B cell (primary cell): ENCODE measurements around the gene C7orf25. TPM values are rescaled to one million over a fixed set of nuclear protein-coding genes. Genes with fewer than 3 reads are reported as not detected.

Source experiments
- ATAC-seq: fragments of 200-7000 bp; cut with Tn5 transposase; one replicate; pipeline ENCODE4 v1.10.0; 2021; ENCODE audit warnings: low read depth, mild to moderate bottlenecking, moderate number of reproducible peaks, moderate library complexity
- CTCF ChIA-PET: fragments of 350-600 bp; sonication (Branson Sonifier 250); formaldehyde crosslinking; loops from one replicate; lab custom pipeline; 2021; ENCODE audit warnings: antibody characterized with exemption, inconsistent platforms; lab: Charles Lee
- POLR2A ChIA-PET: fragments of 350-600 bp; sonication (Branson Sonifier 250); formaldehyde crosslinking; loops from one replicate; lab custom pipeline; 2021; ENCODE audit warnings: antibody characterized with exemption; lab: Charles Lee
- DNase-seq: peaks from one replicate; pipeline ENCODE4 v3.0.0; 2013
- H2AFZ ChIP-seq: 2 replicates; pipeline ENCODE4 v1.6.1; 2012; ENCODE audit warnings: mild to moderate bottlenecking, low read depth, low read length; ENCODE audit not compliant: insufficient read depth, poor library complexity, severe bottlenecking
- H3K27ac ChIP-seq, 2 donors: 1 replicate in 1 of 2; 2 replicates in 1 of 2; pipeline ENCODE4 v1.5.1; 2012 to 2013; ENCODE audit warnings: low read length in 2 of 2, mild to moderate bottlenecking in 2 of 2, moderate library complexity in 1 of 2
- H3K27me3 ChIP-seq, 4 experiments: fragments of 200-600 bp in 1 of 4; sonication (generic) in 1 of 4; replicated peaks in 1 of 4; 1 replicate in 2 of 4; 2 replicates in 2 of 4; pipeline versions ENCODE4 v1.6.1 to v1.7.0; 2013 to 2016; ENCODE audit warnings: low read length in 3 of 4, mild to moderate bottlenecking in 2 of 4, mixed read lengths in 1 of 4, moderate library complexity in 1 of 4; ENCODE audit not compliant: insufficient read depth in 4 of 4, control insufficient read depth in 3 of 4; ENCODE audit errors: control extremely low read depth in 1 of 4
- H3K36me3 ChIP-seq, 2 experiments: replicated peaks in 1 of 2; 1 replicate in 1 of 2; 2 replicates in 1 of 2; pipeline versions ENCODE4 v1.6.1 to v1.7.1; 2013; ENCODE audit warnings: low read length in 1 of 2; ENCODE audit not compliant: insufficient read depth in 2 of 2, control insufficient read depth in 1 of 2; ENCODE audit errors: control extremely low read depth in 1 of 2, extremely low read depth in 1 of 2
- H3K4me1 ChIP-seq, 2 donors: fragments of 200-600 bp in 1 of 2; sonication (generic) in 1 of 2; 1 replicate in 1 of 2; 2 replicates in 1 of 2; pipeline versions ENCODE4 v1.5.1 to v1.6.1; 2013 to 2017; ENCODE audit warnings: low read length in 2 of 2; ENCODE audit not compliant: control insufficient read depth in 2 of 2, insufficient read depth in 2 of 2
- H3K4me2 ChIP-seq: replicated peaks from 2 replicates; pipeline ENCODE3; 2012; ENCODE audit warnings: mild to moderate bottlenecking, low read depth, low read length; ENCODE audit not compliant: poor library complexity, severe bottlenecking
- H3K4me3 ChIP-seq, 5 experiments: fragments of 200-600 bp in 1 of 5; sonication (generic) in 1 of 5; 1 replicate in 3 of 5; 2 replicates in 2 of 5; pipeline versions ENCODE4 v1.5.1 to v1.7.0; 2011 to 2016; ENCODE audit warnings: low read length in 4 of 5, mild to moderate bottlenecking in 4 of 5, low read depth in 2 of 5, control low read depth in 1 of 5, moderate library complexity in 1 of 5; ENCODE audit not compliant: insufficient read depth in 1 of 5; ENCODE audit errors: control extremely low read depth in 1 of 5, extremely low read depth in 1 of 5
- H3K79me2 ChIP-seq: fragments of 200-600 bp; sonication (generic); one replicate; pipeline ENCODE4 v1.6.0; 2016; ENCODE audit warnings: low read length; ENCODE audit not compliant: control insufficient read depth, insufficient read depth
- H3K9ac ChIP-seq: fragments of 200-600 bp; sonication (generic); 2 replicates; pipeline ENCODE4 v1.6.1; 2017; ENCODE audit warnings: mild to moderate bottlenecking, low read length, moderate library complexity
- H3K9me3 ChIP-seq, 3 donors: one replicate each; pipeline versions ENCODE4 v1.6.1 to v1.7.1; 2013; ENCODE audit warnings: low read length in 2 of 3; ENCODE audit not compliant: control insufficient read depth in 2 of 3, insufficient read depth in 1 of 3; ENCODE audit errors: control extremely low read depth in 1 of 3
- H4K20me1 ChIP-seq: 2 replicates; pipeline ENCODE4 v1.6.0; 2012; ENCODE audit warnings: mild to moderate bottlenecking, low read length; ENCODE audit not compliant: insufficient read depth, control insufficient read depth, poor library complexity, severe bottlenecking
- H3K27ac Mint-ChIP-seq: one replicate; pipeline ENCODE4 v1.8.0; 2021; ENCODE audit warnings: mixed read lengths
- H3K27me3 Mint-ChIP-seq: one replicate; pipeline ENCODE4 v1.8.0; 2021; ENCODE audit warnings: mixed read lengths
- H3K4me1 Mint-ChIP-seq: one replicate; pipeline ENCODE4 v1.8.0; 2021; ENCODE audit warnings: mixed read lengths
- H3K4me3 Mint-ChIP-seq: one replicate; pipeline ENCODE4 v1.8.0; 2021; ENCODE audit warnings: mixed read lengths
- H3K9me3 Mint-ChIP-seq: one replicate; pipeline ENCODE4 v1.8.0; 2022; ENCODE audit warnings: mixed read lengths; ENCODE audit not compliant: insufficient read depth
- EZH2 ChIP-seq: IDR thresholded peaks from 2 replicates; pipeline ENCODE4 v1.6.1; 2012; ENCODE audit warnings: borderline replicate concordance, low read depth, mild to moderate bottlenecking, moderate library complexity, low read length; ENCODE audit not compliant: insufficient read depth, poor library complexity, severe bottlenecking
- WGBS: methylation state at CpG from one replicate; pipeline ENCODE4 v1.1.5; 2013; ENCODE audit warnings: missing lambda C conversion rate; ENCODE audit not compliant: insufficient coverage; 5-methylcytosine and 5-hydroxymethylcytosine counted together
- intact Hi-C: fragments of 100-400 bp; cut with micrococcal nuclease; formaldehyde crosslinking; loops from one replicate; pipeline ENCODE4 v1.10.0; 2022
- polyA plus RNA-seq: library from polyadenylated mRNA; depleted of rRNA; stranded (reverse); fragments of >200 nt; gene quantifications from 2 replicates; pipeline ENCODE4 v1.2.3, GENCODE V29; 2012
- total RNA-seq, 2 donors: library from RNA; stranded (reverse); fragments of 120-200 nt in 1 of 2; gene quantifications; 1 replicate in 1 of 2; 2 replicates in 1 of 2; pipeline versions ENCODE4 v1.2.3 to v1.2.4, GENCODE V29; 2013 to 2022
- TF ChIP-seq, protein P1 (sequence below): fragments of 200-600 bp; IDR thresholded peaks from one replicate; pipeline ENCODE4 v1.8.0; 2022; ENCODE audit warnings: antibody characterized with exemption, mild to moderate bottlenecking

C7orf25 gene
- total and polyA plus RNA-seq, 2 donors (not counting 1 experiment from before 2014, with no cell fraction given) = 2.1 to 11.8 TPM

DNA sequence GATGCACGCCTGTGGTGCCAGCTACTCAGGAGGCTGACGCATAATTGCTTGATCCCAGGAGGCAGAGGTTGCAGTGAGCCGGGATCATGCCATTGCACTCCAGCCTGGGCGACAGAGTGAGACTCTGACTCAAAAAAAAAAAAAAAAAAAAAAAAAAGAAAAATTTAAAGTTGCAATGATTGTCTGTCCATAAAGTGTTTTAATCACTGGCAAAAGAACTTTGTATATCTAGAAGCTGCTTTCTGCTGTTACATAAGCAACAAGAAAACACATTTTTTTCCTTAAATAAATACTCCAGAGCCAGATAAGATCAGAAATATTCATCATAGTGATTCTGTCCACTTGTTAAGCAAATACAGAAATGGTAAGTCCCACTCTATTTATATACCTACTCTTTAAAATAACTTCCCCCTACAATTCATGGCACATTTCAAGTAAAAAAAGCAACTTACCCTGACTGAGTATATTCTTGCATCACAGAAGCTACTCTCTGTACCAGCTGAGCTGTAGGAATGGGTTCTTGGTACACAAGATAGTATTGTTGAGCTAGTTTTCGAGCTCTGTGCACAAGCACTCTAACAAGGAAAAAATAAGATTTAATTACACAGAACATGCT lies 12.5 kb upstream of the C7orf25 start:
- H3K4me1 ChIP-seq = peaks cover 16 to 26% of the 10 kb centered on the region in 2 donors
- no peaks in the 10 kb centered on the region for H3K27me3 Mint-ChIP-seq
- DNase-seq (no peak), ATAC-seq (no peak)
- peak overlapping the region; percentile 8 for H3K4me2 ChIP-seq
- H3K9me3 Mint-ChIP-seq = no peaks in the 10 kb centered on the region
- POLR2A ChIA-PET = no interaction called here
- CTCF ChIA-PET = no interaction called here
- H3K9me3 ChIP-seq = no peaks in the 10 kb centered on the region
- TF ChIP-seq, protein P1, sequence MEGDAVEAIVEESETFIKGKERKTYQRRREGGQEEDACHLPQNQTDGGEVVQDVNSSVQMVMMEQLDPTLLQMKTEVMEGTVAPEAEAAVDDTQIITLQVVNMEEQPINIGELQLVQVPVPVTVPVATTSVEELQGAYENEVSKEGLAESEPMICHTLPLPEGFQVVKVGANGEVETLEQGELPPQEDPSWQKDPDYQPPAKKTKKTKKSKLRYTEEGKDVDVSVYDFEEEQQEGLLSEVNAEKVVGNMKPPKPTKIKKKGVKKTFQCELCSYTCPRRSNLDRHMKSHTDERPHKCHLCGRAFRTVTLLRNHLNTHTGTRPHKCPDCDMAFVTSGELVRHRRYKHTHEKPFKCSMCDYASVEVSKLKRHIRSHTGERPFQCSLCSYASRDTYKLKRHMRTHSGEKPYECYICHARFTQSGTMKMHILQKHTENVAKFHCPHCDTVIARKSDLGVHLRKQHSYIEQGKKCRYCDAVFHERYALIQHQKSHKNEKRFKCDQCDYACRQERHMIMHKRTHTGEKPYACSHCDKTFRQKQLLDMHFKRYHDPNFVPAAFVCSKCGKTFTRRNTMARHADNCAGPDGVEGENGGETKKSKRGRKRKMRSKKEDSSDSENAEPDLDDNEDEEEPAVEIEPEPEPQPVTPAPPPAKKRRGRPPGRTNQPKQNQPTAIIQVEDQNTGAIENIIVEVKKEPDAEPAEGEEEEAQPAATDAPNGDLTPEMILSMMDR = no peak
- H3K9ac ChIP-seq = no peak overlapping the region
- no CpG with 5 or more reads among the region's 5 CpGs for WGBS
- peak overlapping the region; percentile 12 to 42 for H3K27ac ChIP-seq
- H4K20me1 ChIP-seq = no peaks in the 10 kb centered on the region
- H3K36me3 ChIP-seq = peaks cover 12 to 68% of the 10 kb centered on the region in 2 experiments
- intact Hi-C loops = no loop called here
- H2AFZ ChIP-seq = no peak overlapping the region
- H3K79me2 ChIP-seq = peaks cover 22% of the 10 kb centered on the region
- no peak overlapping the region for H3K27ac Mint-ChIP-seq
- no peak overlapping the region for H3K4me3 Mint-ChIP-seq
- H3K27me3 ChIP-seq = no peaks in the 10 kb centered on the region
- H3K4me1 Mint-ChIP-seq = peaks cover 41% of the 10 kb centered on the region
- no peak overlapping the region for H3K4me3 ChIP-seq

DNA sequence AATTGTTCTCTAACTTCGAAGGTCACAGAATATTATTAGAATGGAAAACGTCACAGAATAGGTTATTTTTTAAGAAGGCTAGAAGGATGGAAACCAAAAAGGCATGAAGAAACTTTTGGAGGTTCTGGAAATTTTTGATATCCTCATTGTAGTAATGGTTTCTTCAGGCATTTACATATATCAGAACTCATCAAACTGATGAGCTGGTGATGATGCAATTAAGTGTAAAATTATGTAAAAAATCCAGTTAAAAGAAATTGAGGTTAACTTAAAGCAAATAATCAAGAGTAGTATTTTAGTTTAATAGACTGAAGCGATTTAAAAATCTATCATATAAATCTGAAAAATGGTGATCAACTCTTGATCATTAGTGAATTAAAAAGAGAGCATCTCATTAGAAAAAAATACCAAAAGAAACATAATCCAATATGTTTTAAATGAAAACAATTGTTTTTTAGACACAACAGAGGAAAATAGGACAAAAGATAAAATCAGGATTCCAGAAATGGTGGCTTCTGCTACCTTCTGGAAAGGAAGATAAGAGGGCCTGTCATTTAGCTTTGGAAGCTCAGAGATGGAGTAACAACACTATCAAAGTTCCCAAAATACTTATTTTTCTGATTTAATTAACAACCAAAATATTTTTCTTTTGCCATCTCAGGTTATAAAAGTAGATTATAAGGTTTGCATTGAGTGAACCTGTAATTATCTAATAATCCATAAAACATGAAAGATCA lies 10.3 kb upstream of the C7orf25 start:
- DNase-seq (no peak), ATAC-seq (no peak)
- Mint-ChIP-seq H3K9me3 (no peaks in the 10 kb centered on the region), H3K27ac (no peak overlapping the region), H3K4me3 (no peak overlapping the region), H3K27me3 (no peaks in the 10 kb centered on the region), H3K4me1 (peaks cover 23% of the 10 kb centered on the region)
- intact Hi-C loops = no loop called here
- H3K4me2 ChIP-seq = no peak overlapping the region
- no peak overlapping the region for H3K4me3 ChIP-seq
- H3K9me3 ChIP-seq = no peaks in the 10 kb centered on the region
- no peaks in the 10 kb centered on the region for H3K27me3 ChIP-seq
- CTCF ChIA-PET = interaction anchor here (1.9 kb wide), 1 partner anchor 10 kb away, joined by 5 read pairs; the partner anchor contains the start of genes MRPL32 and PSMA2
- peaks cover under 1% of the 10 kb centered on the region for H3K79me2 ChIP-seq
- peaks cover 10 to 20% of the 10 kb centered on the region in 2 donors for H3K4me1 ChIP-seq
- no peak overlapping the region for H3K9ac ChIP-seq
- H3K36me3 ChIP-seq = peaks cover 12 to 78% of the 10 kb centered on the region in 2 experiments
- WGBS = no CpG with 5 or more reads among the region's 3 CpGs
- POLR2A ChIA-PET = no interaction called here
- no peaks in the 10 kb centered on the region for H4K20me1 ChIP-seq
- no peak overlapping the region for H3K27ac ChIP-seq
- no peak for TF ChIP-seq EZH2
- TF ChIP-seq, protein P1 = no peak
- H2AFZ ChIP-seq = no peak overlapping the region
